NCI-H2196 (cell line): ENCODE data around the gene SIX3.
A peak's percentile ranks its signal among the peaks of the same experiment; 100 is the strongest.

Experiments
- DNase-seq: peaks from one replicate; lab custom pipeline; 2025; ENCODE audit not compliant: unreplicated experiment; lab: John Stamatoyannopoulos, UW

SIX3 gene

DNA sequence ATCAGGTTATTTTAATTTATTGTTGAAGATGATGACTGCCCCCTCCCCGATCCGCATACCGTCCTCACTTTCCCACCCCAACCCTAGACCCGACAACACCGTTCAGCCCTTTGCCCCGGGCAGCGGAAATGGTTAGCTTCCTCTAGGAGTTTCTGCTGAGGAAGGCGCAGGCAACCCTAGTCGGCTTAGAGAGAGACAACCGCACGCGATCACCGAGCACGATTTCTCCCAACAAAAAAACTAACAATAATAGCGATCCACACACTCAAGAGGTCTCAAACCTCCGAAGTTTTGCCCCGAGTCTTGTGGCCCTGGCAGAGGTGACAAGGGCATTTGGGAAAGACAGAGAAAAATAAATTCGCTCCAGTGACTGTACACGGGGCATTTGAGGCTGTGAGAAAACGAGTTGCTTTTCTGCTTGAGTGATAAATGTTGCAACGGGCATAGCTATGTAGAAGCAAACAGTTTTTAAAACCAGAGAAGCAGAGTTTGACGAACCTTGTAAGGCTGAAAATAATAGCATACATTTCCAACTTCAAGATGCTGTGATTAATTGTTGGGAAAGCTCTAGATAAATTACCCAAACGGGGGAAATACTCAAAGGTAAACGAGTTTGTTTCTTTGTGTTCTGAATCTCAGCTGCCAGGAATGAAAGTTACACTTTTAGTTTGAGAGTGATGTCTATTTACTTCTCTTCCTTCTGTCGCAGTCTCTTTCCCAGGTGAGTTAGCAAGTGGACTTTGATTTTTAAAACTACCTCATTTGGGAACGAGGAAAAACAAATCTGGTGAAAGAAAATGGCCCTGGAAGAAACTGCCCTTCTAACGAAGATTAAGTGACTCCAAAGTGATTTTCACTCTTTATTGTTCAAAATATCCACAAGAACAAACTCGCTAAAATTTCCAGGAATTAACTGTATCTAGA lies 11.0 kb upstream of the SIX3 start:
- DNase-seq = no peak

- DNase-seq = no peak
These were observed 10.2 kb upstream of the SIX3 start for GRCh38 chr2:44931198-44931780.

GRCh38 chr2:44932079-44932478 lies 9.4 kb upstream of the SIX3 start:
- DNase-seq = no peak

- DNase-seq = no peak
These were observed 8.7 kb upstream of the SIX3 start for GRCh38 chr2:44932564-44933392.

DNA sequence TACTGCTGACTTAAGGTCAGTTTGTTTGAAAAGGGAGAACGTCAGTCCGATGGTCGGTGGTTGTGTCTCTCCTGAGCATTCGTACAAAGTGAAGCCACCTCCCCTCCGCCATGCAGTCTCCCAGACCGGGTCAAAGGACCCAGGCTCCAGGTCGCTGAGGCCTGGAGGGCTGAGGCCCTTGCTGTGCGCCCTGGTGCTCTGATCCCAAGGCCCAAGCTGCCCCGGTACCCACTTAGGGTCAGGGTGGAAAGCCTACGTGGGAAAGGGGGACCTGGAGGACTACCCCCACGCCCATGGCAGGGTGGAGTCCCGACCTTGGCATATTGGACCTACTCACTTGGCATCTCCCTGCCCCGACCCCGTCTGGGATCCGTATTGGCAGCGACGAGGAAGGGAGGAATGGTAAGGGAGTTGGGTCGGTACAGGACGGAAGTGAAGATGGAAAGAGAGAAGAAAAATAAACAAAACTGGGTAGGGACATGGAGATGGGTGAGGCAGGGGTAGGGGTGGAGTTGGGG lies 8.0 kb upstream of the SIX3 start:
- DNase-seq = no peak

DNA sequence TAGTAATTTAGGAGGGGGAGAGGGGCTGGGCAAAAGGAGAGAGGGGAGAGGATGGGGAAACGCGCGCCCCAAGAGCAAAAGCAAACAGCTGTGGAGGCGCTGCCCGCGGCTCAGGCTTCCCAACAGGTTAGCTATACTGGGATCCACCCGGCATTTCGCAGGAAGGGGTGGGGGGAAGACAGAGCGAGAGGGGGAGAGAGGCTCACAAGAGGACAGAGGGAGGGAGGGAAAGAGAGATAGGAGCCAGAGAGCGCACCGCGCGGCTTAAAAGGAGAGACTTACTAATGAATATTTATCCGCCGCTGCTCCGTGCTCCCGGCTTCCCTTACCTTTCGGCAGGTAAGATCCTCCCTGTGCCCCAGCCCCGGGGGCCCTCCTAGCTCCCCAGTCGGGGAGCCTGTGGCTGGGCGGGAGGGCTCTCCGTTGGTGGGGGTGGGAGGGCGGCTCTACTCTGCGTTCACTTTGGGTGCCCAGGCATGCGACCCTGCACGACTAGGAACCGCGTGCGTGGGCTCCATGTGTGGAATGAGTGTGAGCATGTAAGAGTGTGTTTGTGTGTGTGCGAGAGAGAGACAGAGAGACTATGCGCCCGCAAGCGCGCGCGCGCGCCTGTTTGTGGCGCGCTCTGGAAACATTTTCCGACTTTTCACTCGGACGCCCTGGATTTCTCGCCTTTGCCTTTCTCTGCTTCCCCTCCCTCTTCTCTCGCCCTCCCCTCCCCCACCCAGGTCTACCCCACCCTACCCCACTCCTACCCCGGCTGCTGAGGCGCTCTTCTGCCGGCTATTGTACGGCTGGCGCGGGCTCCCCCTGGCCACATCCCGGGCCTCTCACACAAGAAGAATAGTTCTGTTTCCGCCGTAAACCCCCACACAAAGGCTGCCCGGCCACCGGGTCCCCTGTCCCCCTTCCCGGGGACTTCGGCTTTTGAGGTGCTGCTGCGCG lies 7.2 kb upstream of the SIX3 start:
- peak; percentile 19 for DNase-seq

- DNase-seq = no peak
These were observed 6.3 kb upstream of the SIX3 start for GRCh38 chr2:44934983-44935728.

DNA sequence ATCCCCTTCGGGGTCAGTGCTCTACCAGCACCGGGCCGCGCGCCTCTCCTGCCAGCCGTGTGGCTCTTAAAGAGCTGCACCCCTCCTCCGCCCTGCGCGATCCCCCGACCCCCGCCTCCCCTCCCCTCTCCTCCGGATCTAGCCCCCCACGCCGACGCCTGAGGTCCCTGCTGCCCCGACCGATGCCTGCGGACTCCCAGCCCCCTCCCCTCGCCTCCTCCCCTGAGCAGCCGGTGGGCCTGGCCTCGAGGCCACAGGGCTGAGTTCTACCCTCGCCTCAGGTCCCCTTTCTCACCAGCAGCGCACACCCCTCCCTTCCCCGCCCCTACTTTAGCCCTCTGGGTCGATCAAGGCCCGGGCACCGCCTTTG lies 5.8 kb upstream of the SIX3 start:
- DNase-seq = no peak

GRCh38 chr2:44936275-44936674 lies 5.2 kb upstream of the SIX3 start:
- DNase-seq = no peak

DNA sequence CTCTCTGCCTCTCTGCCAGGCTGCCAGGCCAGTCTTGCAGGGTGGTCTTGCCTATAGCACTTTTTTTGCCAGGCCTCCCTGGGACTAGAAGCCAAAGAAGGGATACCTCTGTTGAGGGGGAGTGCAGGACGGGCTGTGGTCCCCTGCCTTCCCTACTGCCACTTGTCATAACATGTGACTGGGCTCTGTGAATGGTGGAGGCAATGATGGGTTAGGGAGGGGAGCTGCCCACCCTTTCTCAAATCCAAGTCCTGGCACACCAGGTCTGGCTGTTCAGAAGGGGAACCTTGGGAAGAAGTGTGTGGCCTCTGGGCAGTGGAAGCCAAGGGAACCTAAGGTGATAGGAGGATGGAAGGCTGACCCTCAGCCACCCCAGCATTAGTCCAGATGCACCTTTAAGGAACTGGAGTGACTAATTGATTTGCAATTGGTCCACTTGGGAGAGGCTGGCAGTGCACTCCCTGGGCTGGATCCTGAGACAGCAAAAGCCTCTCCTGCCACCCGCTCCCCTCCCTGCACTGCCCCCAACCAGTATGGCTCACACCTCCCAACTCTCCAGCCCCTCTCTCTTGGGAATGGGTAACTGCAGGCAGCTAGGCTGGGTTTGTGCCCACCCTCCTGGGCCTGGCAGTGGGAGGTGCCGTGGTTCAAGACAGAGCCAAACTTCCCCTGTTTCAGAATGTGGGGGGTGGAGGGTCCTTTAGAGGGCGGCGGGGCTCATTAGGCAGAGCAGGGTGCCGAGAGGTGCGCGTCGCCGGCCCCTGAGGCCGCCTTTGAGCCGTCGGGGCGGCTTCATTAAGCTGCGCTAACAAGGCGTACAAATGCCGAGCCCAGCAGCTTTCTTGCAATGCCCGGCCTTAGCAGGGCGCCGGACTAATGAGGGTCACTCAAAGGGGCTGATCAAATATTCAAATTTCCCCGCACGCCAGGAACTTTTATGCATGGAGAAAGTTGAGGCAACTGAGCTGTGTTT lies 4.5 kb upstream of the SIX3 start:
- DNase-seq = no peak

- no peak for DNase-seq
These were observed 3.7 kb upstream of the SIX3 start for GRCh38 chr2:44937688-44938240.

DNA sequence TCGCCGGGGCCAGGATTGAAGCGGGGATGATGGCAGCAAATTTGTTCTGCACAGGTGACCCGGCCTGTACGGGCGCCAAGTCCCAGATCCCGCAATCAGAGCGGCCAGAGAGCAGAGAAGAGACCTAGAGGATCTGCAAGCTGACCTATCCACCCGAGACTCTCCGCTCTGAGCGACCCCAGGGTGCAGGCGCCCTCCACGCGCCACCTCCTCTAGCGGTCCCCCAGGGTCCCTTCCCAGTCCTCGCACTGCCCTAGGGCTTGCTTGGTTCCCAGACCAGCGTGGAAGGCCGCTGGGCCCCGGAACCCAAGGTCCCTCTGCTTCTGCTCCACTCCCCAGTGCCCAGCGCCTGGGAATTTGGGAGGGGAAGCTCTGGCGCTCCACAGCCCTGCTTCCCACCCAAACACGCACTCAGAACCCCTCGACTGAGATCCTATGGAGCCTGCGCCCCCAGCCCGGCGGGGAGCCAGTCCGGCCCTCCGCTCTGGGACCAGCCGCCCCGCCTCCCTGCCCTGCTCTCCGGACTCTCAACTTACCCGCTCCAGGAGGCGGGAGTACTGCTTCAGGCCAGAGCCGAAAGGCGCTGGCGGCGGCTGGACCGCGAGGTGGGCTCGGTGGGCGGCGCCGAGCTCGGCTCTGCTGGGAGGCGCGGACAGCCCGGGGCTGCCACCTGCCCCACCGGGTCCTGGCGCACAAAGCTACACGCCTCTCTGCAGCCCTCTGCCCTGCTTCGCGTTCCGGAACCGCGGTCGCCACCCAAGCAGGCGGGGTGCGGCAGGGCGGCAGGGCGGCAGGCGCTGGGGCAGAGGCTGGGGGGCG lies 3.0 kb upstream of the SIX3 start:
- DNase-seq = peak; percentile 31

DNA sequence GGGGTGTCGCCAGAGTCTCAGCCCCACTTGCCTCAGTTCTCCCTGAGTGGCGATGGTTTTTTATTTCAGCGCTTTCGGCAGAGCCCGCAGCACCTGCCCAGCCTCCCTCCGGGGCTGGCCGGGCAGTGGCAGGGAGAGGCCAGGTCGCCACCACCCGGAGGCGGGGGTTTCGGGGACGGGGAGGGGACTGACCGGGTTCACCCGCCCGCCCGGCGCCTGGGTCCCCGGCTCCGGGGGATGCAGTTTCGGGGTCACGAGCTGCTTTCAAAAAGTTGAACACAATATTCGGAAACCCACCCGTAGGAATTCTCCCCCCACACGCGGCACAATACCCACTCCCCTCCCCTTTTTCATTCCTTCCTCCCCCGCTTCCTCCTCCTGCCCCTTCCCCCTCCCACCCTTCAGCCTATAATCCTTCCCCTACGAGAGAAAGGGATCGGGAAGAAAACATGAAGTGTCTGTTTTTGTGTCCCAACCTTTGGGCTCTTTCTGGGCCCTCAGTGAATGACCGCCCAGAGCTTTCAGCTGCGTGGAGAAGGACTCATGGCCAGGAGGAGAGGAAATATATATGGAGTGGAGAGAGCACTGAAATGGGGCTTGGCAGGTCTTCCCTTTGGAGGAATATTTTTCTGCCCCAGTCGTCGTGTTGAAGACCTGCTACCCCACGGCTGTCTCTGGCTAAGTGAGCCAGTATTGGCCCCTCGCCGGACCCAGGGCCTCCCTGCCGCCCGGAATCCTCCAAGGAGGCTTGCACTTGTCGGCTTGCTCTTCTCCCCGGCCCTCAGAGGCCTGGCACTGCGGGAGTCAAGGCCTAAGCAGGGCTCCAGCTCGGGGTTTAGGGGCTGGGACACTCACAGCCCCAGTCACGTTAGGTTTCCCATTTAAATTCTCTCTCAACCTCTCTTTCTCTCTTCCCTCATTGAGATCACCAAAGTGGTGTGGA lies 2.1 kb upstream of the SIX3 start:
- no peak for DNase-seq

GRCh38 chr2:44940049-44940494 lies 1.4 kb upstream of the SIX3 start:
- DNase-seq = no peak

GRCh38 chr2:44940732-44941464 lies 604 bp upstream of the SIX3 start:
- no peak for DNase-seq
